ENCODE measurements around the gene BNIP3. TPM values are rescaled to one million over a fixed set of nuclear protein-coding genes. Genes with fewer than 3 reads are reported as not detected.

The BNIP3 gene
- polyA plus RNA-seq, 1 experiment: 73.5 TPM

DNA sequence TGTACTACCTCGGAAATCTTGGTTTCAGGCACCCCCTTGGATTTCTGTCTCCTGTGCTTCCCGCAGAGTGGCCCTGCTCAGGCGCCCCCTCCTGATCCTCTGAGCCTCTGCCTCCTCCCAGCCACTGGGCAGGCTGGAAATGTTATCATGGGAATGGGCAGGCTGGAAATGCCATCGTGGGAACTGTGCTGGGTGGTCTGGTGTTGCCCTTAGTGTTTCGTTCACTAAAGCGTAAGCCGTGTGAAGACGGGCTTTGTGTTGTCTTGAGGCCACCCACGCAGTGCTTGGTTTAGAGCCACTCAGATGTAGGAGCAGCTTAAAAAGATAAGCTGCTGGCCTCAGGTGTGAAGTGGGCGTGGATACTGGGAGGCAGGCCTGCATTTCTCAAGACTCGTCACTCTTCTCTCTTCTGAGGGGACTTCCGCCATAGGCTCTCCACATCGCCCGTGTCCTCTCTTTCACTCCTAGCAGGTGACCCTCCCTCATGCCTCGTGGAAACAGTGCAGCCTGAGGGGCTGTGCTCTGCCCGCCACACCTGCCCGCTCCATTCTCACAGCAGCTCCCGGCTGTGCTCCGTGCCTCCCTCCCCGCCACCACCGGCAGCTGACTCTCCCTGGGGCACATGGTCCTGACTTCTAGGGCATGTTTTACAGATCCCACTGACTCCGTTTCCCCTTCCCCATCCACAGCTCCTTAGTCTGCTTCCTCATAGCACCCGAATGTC lies 52.4 kb downstream of the BNIP3 start:
- H3K27me3 ChIP-seq (ENCODE audit: control insufficient read depth, insufficient read depth, low read length): no peaks in the 10 kb centered on the region
- CTCF ChIA-PET: interaction anchor here (0.9 kb wide), 1 partner anchor 26 kb away, joined by 3 read pairs; no protein-coding TSS in a partner anchor
- POLR2A ChIA-PET: no interaction called here
- no peak overlapping the region for H3K27ac ChIP-seq (ENCODE audit: low read depth, low read length)
- no peak overlapping the region for H3K4me3 ChIP-seq (ENCODE audit: low read depth, low read length)
- TF ChIP-seq, protein P1, sequence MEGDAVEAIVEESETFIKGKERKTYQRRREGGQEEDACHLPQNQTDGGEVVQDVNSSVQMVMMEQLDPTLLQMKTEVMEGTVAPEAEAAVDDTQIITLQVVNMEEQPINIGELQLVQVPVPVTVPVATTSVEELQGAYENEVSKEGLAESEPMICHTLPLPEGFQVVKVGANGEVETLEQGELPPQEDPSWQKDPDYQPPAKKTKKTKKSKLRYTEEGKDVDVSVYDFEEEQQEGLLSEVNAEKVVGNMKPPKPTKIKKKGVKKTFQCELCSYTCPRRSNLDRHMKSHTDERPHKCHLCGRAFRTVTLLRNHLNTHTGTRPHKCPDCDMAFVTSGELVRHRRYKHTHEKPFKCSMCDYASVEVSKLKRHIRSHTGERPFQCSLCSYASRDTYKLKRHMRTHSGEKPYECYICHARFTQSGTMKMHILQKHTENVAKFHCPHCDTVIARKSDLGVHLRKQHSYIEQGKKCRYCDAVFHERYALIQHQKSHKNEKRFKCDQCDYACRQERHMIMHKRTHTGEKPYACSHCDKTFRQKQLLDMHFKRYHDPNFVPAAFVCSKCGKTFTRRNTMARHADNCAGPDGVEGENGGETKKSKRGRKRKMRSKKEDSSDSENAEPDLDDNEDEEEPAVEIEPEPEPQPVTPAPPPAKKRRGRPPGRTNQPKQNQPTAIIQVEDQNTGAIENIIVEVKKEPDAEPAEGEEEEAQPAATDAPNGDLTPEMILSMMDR (IDR thresholded peaks at IDR 0.05; ENCODE audit: low read depth, low read length): no peak
- H3K9me3 ChIP-seq (ENCODE audit: control insufficient read depth, insufficient read depth, low read length): peaks cover 7% of the 10 kb centered on the region
- no peak for DNase-seq (ENCODE audit: low read depth, low spot score)

DNA sequence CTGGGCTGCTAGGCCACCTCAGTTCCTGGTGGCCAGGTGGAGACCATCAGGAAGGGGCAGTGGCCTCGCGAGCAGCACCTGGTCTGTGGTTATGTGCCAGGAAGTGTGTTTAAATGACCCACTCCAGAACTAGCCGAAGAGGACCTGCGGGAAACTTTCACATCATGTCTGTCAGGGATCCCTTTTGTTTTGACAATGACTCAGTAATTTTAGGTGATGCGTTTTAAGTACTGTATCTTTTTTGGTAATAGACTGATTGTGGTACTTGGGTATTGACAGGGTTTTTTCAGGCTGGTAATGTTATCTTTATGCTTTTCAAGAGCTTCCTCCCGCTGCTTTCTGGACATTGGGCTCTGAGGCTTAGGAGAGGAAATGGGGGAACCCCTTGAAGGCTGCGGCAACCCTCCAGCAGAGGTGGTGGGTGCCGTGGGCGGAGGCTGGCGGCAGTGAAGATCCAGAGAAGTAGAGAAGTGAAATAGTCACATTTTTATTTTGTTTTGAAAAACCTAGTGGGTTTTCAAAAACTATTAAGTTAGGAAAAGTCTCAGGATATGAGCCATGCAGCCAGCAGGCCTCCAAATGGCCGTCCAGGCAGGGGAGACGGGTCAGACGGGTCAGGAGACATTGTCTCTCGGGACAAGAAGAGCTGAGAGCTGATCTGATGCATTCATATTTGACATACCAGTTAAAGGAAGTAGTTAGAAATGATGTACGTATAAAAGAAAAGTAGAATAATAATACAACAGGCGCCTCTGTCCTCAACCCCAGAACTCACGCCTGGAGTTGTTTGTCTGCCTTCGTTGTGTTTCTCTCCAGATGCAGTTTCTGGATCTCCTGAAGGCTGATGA lies 53.3 kb downstream of the BNIP3 start:
- ChIA-PET POLR2A (no interaction called here), CTCF (interaction anchor here (0.9 kb wide), 1 partner anchor 25 kb away, joined by 3 read pairs; no protein-coding TSS in a partner anchor)
- no peak for DNase-seq (ENCODE audit: low read depth, low spot score)
- TF ChIP-seq, protein P1 (IDR thresholded peaks at IDR 0.05; ENCODE audit: low read depth, low read length): no peak
- no peak overlapping the region for H3K27ac ChIP-seq (ENCODE audit: low read depth, low read length)
- no peaks in the 10 kb centered on the region for H3K27me3 ChIP-seq (ENCODE audit: control insufficient read depth, insufficient read depth, low read length)
- H3K4me3 ChIP-seq (ENCODE audit: low read depth, low read length): no peak overlapping the region
- H3K9me3 ChIP-seq (ENCODE audit: control insufficient read depth, insufficient read depth, low read length): peaks cover 7% of the 10 kb centered on the region

DNA sequence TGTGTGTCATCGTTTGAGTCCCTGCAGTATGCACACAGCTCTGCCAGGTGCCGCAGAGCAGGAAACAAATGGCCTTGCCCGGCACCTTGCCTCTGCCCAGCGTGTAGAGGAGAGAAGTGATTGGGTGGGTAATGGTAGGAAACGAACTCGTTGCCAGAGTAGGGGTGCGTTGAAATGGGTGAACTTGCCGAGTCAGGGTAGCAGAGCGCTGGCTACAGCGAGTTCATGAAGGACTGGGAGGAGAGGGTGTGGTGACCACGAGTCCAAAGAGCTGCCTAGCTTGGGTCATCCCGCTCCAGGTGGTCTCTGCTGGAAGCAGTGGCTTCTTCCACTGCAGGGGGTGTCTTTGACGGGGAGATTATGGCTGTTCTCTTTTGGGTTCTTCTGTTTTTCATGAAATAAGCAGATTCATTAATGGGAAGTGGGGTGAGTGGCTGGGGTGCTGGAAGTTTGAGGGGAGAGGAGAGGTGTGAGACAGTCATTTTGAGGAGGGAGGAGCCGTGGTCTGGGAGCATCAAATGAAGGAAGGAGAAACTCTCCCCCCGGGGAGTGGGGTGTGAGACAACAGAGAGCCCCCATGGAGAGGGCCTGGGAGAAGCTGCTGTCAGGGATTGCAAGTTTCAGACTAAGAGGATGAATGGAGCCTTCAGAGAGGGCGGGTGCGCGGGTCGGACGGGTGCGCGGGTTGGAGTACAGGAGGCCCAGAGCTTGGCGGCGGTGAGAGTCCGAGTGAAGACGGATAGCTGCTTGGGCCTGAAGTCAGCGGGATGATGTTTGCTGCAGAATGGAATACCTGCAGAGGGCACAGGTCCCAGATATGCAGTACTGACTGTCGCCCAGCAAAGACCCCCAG lies 54.8 kb downstream of the BNIP3 start:
- Histone ChIP-seq H3K9me3 (ENCODE audit: control insufficient read depth, insufficient read depth, low read length) (peaks cover 6% of the 10 kb centered on the region), H3K4me3 (ENCODE audit: low read depth, low read length) (no peak overlapping the region), H3K27ac (ENCODE audit: low read depth, low read length) (no peak overlapping the region), H3K27me3 (ENCODE audit: control insufficient read depth, insufficient read depth, low read length) (no peaks in the 10 kb centered on the region)
- no peak for DNase-seq (ENCODE audit: low read depth, low spot score)
- TF ChIP-seq, protein P1 (IDR thresholded peaks at IDR 0.05; ENCODE audit: low read depth, low read length): no peak
- ChIA-PET POLR2A (no interaction called here), CTCF (no interaction called here)

DNA sequence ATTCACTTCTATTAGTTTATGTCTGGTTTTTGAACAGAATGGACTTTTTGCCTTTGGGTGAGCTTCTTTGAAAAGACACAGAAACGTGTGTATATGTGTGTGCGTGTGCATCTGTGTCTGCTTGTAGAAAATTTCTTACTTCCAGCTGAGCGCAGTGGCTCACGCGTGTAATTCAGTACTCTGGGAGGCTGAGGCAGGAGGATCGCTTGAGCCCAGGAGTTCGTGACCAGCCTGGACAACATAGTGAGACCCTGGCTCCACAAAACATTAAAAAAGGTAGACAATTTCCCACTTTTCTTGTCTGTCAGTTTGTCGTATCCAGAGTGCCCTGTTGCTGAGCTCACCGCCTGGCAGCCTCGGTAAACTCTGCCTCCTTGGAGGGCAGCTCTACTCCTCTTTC lies 55.5 kb downstream of the BNIP3 start:
- Histone ChIP-seq H3K4me3 (ENCODE audit: low read depth, low read length) (no peak overlapping the region), H3K9me3 (ENCODE audit: control insufficient read depth, insufficient read depth, low read length) (peaks cover 6% of the 10 kb centered on the region), H3K27me3 (ENCODE audit: control insufficient read depth, insufficient read depth, low read length) (no peaks in the 10 kb centered on the region), H3K27ac (ENCODE audit: low read depth, low read length) (no peak overlapping the region)
- CTCF ChIA-PET: interaction anchor here (2.5 kb wide), 1 partner anchor 19 kb away, joined by 6 read pairs; no protein-coding TSS in a partner anchor
- TF ChIP-seq, protein P1 (IDR thresholded peaks at IDR 0.05; ENCODE audit: low read depth, low read length): no peak
- no peak for DNase-seq (ENCODE audit: low read depth, low spot score)
- POLR2A ChIA-PET: no interaction called here

Data from AG04450 (cell line).